Ovary (tissue), 9 donors: ENCODE data around the gene SLCO3A1. TPM values are rescaled to one million over a fixed set of nuclear protein-coding genes. Genes with fewer than 3 reads are reported as not detected.

Source experiments
- DNase-seq, 5 donors: peaks; one replicate each; pipeline ENCODE4 v3.0.0-alpha.2; 2019 to 2020
- H3K27ac ChIP-seq, 2 donors: fragments of 200-600 bp; one replicate each; pipeline versions ENCODE4 v1.5.1 to v1.8.0; 2019 to 2022
- H3K27me3 ChIP-seq: fragments of 200-600 bp; one replicate; pipeline ENCODE4 v1.8.0; 2022
- H3K36me3 ChIP-seq: fragments of 200-600 bp; sonication (generic); one replicate; pipeline ENCODE4 v1.5.1; 2019
- H3K4me1 ChIP-seq: one replicate; pipeline ENCODE4 v1.8.1; 2013; ENCODE audit warnings: mild to moderate bottlenecking, moderate library complexity; ENCODE audit not compliant: insufficient read depth
- H3K4me3 ChIP-seq: fragments of 200-600 bp; sonication (generic); one replicate; pipeline ENCODE4 v1.5.1; 2017
- H3K9me3 ChIP-seq, 2 donors: fragments of 200-600 bp in 1 of 2; sonication (generic) in 1 of 2; one replicate each; pipeline versions ENCODE4 v1.5.1 to v1.8.1; 2013 to 2019; ENCODE audit warnings: mild to moderate bottlenecking in 1 of 2, moderate library complexity in 1 of 2
- CTCF ChIP-seq, 3 donors: fragments of 450-650 bp in 2 of 3; fragments of 200-600 bp in 1 of 3; IDR thresholded peaks; one replicate each; pipeline versions ENCODE4 v1.5.1 to v1.8.0; 2016 to 2022; ENCODE audit warnings: antibody characterized with exemption in 3 of 3, mild to moderate bottlenecking in 1 of 3
- EP300 ChIP-seq: sonication (generic); formaldehyde crosslinking; IDR thresholded peaks from one replicate; pipeline ENCODE4 v1.6.1; 2017; ENCODE audit warnings: antibody characterized with exemption
- POLR2A ChIP-seq: fragments of 450-650 bp; IDR thresholded peaks from one replicate; pipeline ENCODE4 v1.6.1; 2017; ENCODE audit warnings: antibody characterized with exemption, mild to moderate bottlenecking, moderate library complexity
- WGBS, 3 donors: extraction: QIAGEN DNeasy Blood & Tissue Kit in 1 of 3; methylation state at CpG; one replicate each; pipeline versions ENCODE4 v1.1.5 to v1.1.7; 2013 to 2017; 5-methylcytosine and 5-hydroxymethylcytosine counted together
- intact Hi-C, 4 donors: fragments of 100-400 bp; cut with DNase I; formaldehyde crosslinking; loops; one replicate each; pipeline versions ENCODE4 v1.11.0 to v1.15.1; 2022 to 2023
- polyA plus RNA-seq, 2 donors: library from polyadenylated mRNA; stranded (reverse); fragments of 200-250 nt in 1 of 2; fragments of 350-450 nt in 1 of 2; fragmentation: Illumina TruSeq in 1 of 2; extraction: RNeasy Lipid Tissue Mini Kit (QIAGEN cat#74804) in 1 of 2; gene quantifications; one replicate each; pipeline ENCODE4 v1.2.3, GENCODE V29; 2013 to 2014
- total RNA-seq, 7 donors: library from RNA; depleted of rRNA in 2 of 7; stranded (reverse); fragments of >200 nt in 2 of 7; fragmentation: NEBNext Ultra II Directional in 3 of 7; extraction: Animal tissue kit (Norgen Biotek cat#: 25700) in 3 of 7; gene quantifications; one replicate each; pipeline versions ENCODE4 v1.1.0 to v1.2.4, GENCODE V29; 2016 to 2023
- donor health status: DM: no; HTN: no; CAD: no; lungs with moderate emphysema.
- donor health status: DM: no; HTN: no; CAD: no.
- donor health status: Bipolar disorder and iron deficiency.
- donor health status: DM: yes; HTN: yes; CAD: no.
- donor health status: DM: no; HTN: no; CAD: no.
- donor health status: DM: yes; HTN: yes; CAD: no.

The SLCO3A1 gene
- total and polyA plus RNA-seq, 9 donors: 5.0 to 20.0 (median 12.5) TPM

- intact Hi-C loops: no loop called here
- H3K27ac ChIP-seq: no peak overlapping the region
These were observed 29.5 kb downstream of the SLCO3A1 start for GRCh38 chr15:91882858-91883586.

GRCh38 chr15:91884606-91885005, 31.1 kb downstream of the SLCO3A1 start:
- 71 to 79% (median 74%) methylated on average over 3 of the region's 3 CpGs for WGBS, 3 donors
- Histone ChIP-seq H3K4me3 (no peak overlapping the region), H3K4me1 (peaks cover 3% of the 10 kb centered on the region), H3K27me3 (no peaks in the 10 kb centered on the region), H3K9me3 (no peaks in the 10 kb centered on the region), H3K27ac (no peak overlapping the region), H3K36me3 (no peaks in the 10 kb centered on the region)
- no peak for TF ChIP-seq EP300
- intact Hi-C loops: loop anchor here in 1 of 4 donors (5.0 kb wide), 1 partner anchor 53 kb away; no protein-coding TSS in a partner anchor
- no peak for DNase-seq

More at GRCh38 chr15:91882858-91883586, 29.5 kb downstream of the SLCO3A1 start:
- WGBS, 3 donors: 76 to 92% (median 86%) methylated on average over 8 of the region's 8 CpGs
- Histone ChIP-seq H3K9me3 (no peaks in the 10 kb centered on the region), H3K36me3 (no peaks in the 10 kb centered on the region), H3K4me3 (no peak overlapping the region), H3K27me3 (no peaks in the 10 kb centered on the region), H3K4me1 (peaks cover 1% of the 10 kb centered on the region)
- TF ChIP-seq CTCF (IDR thresholded peaks at IDR 0.05) (no peak), EP300 (no peak), POLR2A (no peak)
- DNase-seq: no peak

- no peak for DNase-seq
- Histone ChIP-seq H3K27me3 (no peaks in the 10 kb centered on the region), H3K4me1 (peaks cover 3% of the 10 kb centered on the region), H3K36me3 (no peaks in the 10 kb centered on the region), H3K27ac (no peak overlapping the region), H3K4me3 (no peak overlapping the region), H3K9me3 (no peaks in the 10 kb centered on the region)
- WGBS, 3 donors: 86 to 90% (median 86%) methylated on average over 7 of the region's 7 CpGs
- TF ChIP-seq EP300: no peak
- intact Hi-C loops: loop anchor here in 1 of 4 donors (5.0 kb wide), 1 partner anchor 52 kb away; no protein-coding TSS in a partner anchor
These were observed 31.5 kb downstream of the SLCO3A1 start for GRCh38 chr15:91885054-91885453.

- H3K4me1 ChIP-seq: peaks cover 3% of the 10 kb centered on the region
These were observed 32.3 kb downstream of the SLCO3A1 start for GRCh38 chr15:91885714-91886270.

GRCh38 chr15:91886878-91887277, 33.4 kb downstream of the SLCO3A1 start:
- no peaks in the 10 kb centered on the region for H3K36me3 ChIP-seq
- H3K4me1 ChIP-seq: peaks cover 3% of the 10 kb centered on the region
- no peaks in the 10 kb centered on the region for H3K9me3 ChIP-seq
- 72 to 78% (median 72%) methylated on average over 3 of the region's 3 CpGs for WGBS, 3 donors
- TF ChIP-seq POLR2A: no peak
- no peak for TF ChIP-seq EP300
- TF ChIP-seq CTCF (IDR thresholded peaks at IDR 0.05): no peak
- DNase-seq: no peak
- no peak overlapping the region for H3K4me3 ChIP-seq
- no peak overlapping the region for H3K27ac ChIP-seq
- intact Hi-C loops: loop anchor here in 1 of 4 donors (5.0 kb wide), 1 partner anchor 50 kb away; no protein-coding TSS in a partner anchor
- H3K27me3 ChIP-seq: no peaks in the 10 kb centered on the region

More at GRCh38 chr15:91885714-91886270, 32.3 kb downstream of the SLCO3A1 start:
- DNase-seq: no peak
- no peaks in the 10 kb centered on the region for H3K9me3 ChIP-seq
- H3K27me3 ChIP-seq: no peaks in the 10 kb centered on the region
- H3K36me3 ChIP-seq: no peaks in the 10 kb centered on the region
- H3K4me3 ChIP-seq: no peak overlapping the region
- intact Hi-C loops: loop anchor here in 1 of 4 donors (5.0 kb wide), 1 partner anchor 52 kb away; no protein-coding TSS in a partner anchor
- WGBS, 3 donors: 86 to 94% (median 86%) methylated on average over 7 of the region's 7 CpGs
- H3K27ac ChIP-seq: no peak overlapping the region
- TF ChIP-seq CTCF (IDR thresholded peaks at IDR 0.05) (no peak), POLR2A (no peak), EP300 (no peak)
